ENCODE measurements around the gene PTPRT.

Gene PTPRT

DNA sequence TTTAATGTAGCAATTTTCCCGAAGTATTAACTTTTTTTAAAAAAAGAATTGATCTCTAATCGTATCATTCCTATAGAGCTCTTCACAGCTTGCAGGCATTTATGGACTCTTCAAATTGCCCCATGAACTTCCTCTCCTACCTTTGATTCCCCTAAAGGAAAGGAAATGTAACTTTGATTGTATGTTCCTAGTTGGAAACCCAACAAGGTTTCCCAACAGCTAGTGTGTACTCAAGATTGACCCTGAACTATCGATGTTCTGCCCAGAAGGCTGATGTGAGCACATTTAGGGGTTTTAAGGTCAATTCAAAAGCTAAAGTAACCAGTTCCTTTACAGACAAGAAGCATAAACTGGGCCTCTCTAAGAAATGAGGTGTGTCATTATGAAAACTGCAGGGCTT lies 491.7 kb downstream of the PTPRT start:
- no peaks in the 10 kb centered on the region for H3K4me1 ChIP-seq (ENCODE audit: control insufficient read depth in 2 of 2, insufficient read depth in 2 of 2, low read length in 2 of 2)
- H3K27me3 ChIP-seq (ENCODE audit: control insufficient read depth in 2 of 2, insufficient read depth in 2 of 2, low read length in 2 of 2): no peaks in the 10 kb centered on the region
- H3K9me3 ChIP-seq (ENCODE audit: control insufficient read depth in 2 of 2, low read length in 2 of 2): no peaks in the 10 kb centered on the region
- H3K36me3 ChIP-seq (ENCODE audit: control insufficient read depth in 2 of 2, insufficient read depth in 2 of 2, low read length in 2 of 2): no peaks in the 10 kb centered on the region
- no peak overlapping the region for H3K4me3 ChIP-seq (ENCODE audit: low read length in 2 of 2)
- H3K27ac ChIP-seq (ENCODE audit: low read depth in 2 of 2, low read length in 2 of 2): no peak overlapping the region
- no peak overlapping the region for H3K9ac ChIP-seq (ENCODE audit: low read depth in 1 of 2, low read length in 2 of 2)

DNA sequence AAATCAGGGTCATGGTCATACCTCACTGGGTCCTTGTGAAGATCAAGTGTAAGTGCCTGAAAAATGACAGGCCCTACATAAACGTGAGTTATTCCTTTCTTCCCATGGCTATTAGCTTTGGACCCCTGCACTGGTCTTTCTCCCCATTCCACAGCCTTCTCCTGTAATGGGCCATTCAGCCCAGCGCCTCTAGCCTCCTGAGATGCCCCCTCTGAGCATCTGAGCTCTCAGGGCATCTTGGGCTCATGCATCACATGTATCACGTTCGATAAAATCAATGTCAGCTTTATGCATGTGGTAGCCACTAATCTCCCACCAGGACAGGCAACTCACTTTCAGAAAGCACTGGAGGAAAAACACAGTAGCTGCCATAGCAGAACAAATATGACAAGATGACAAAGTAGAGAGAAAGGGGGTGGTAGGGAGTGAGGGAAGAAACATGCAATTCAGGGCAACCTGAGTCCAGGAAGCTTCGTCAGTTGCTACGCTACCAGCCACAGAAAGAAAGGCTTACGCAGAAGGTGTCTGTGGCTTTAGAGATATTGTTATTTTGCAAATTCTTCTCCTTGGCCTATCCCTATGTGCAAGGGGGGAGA lies 498.8 kb downstream of the PTPRT start:
- no peak overlapping the region for H3K4me3 ChIP-seq (ENCODE audit: low read length in 2 of 2)
- H3K36me3 ChIP-seq (ENCODE audit: control insufficient read depth in 2 of 2, insufficient read depth in 2 of 2, low read length in 2 of 2): no peaks in the 10 kb centered on the region
- no peak overlapping the region for H3K27ac ChIP-seq (ENCODE audit: low read depth in 2 of 2, low read length in 2 of 2)
- H3K4me1 ChIP-seq (ENCODE audit: control insufficient read depth in 2 of 2, insufficient read depth in 2 of 2, low read length in 2 of 2): no peaks in the 10 kb centered on the region
- peaks cover 0 to 3% of the 10 kb centered on the region in 2 donors for H3K9me3 ChIP-seq (ENCODE audit: control insufficient read depth in 2 of 2, low read length in 2 of 2)
- no peak overlapping the region for H3K9ac ChIP-seq (ENCODE audit: low read depth in 1 of 2, low read length in 2 of 2)
- H3K27me3 ChIP-seq (ENCODE audit: control insufficient read depth in 2 of 2, insufficient read depth in 2 of 2, low read length in 2 of 2): no peaks in the 10 kb centered on the region

DNA sequence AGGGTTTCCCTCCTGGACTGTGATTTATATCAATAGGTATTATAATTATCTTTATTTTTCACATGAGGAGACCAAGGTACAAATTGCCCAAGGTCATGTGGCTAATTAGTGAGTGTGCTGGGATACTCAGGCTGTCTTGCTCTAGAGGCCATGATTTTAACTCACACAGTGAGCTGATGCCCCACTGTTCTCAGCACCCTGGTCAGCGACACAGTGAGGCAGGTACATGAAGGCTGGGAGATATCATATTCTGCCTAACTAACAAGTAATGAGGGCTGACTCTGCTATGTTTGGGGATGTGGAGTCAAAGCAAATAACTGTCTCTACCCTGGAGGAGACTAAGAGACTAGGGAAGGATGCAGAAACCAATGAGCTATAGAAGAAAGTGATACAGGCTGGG lies 501.1 kb downstream of the PTPRT start:
- Histone ChIP-seq H3K4me1 (ENCODE audit: control insufficient read depth in 2 of 2, insufficient read depth in 2 of 2, low read length in 2 of 2) (no peaks in the 10 kb centered on the region), H3K4me3 (ENCODE audit: low read length in 2 of 2) (no peak overlapping the region), H3K36me3 (ENCODE audit: control insufficient read depth in 2 of 2, insufficient read depth in 2 of 2, low read length in 2 of 2) (no peaks in the 10 kb centered on the region), H3K9me3 (ENCODE audit: control insufficient read depth in 2 of 2, low read length in 2 of 2) (peaks cover 0 to 3% of the 10 kb centered on the region in 2 donors), H3K9ac (ENCODE audit: low read depth in 1 of 2, low read length in 2 of 2) (no peak overlapping the region), H3K27me3 (ENCODE audit: control insufficient read depth in 2 of 2, insufficient read depth in 2 of 2, low read length in 2 of 2) (no peaks in the 10 kb centered on the region), H3K27ac (ENCODE audit: low read depth in 2 of 2, low read length in 2 of 2) (no peak overlapping the region)

DNA sequence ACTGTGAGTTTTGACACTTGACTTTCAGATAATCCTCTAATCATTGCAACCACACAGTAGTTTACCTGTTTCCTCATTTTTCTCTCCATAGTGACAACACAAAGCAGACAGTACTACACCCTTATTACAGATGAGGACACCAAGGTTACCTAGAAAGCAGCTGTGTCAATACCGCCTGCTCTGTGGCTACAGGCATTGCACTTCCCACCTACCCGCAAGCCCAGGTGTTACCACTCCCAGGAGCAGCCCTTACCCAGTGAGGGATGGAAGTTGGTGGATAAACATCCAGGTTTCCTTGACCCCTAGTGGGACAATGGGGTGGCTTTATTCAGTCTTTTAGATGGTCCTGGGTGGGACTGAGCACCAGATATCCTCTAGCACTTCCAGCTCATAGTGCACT lies 503.6 kb downstream of the PTPRT start:
- Histone ChIP-seq H3K4me1 (ENCODE audit: control insufficient read depth in 2 of 2, insufficient read depth in 2 of 2, low read length in 2 of 2) (no peaks in the 10 kb centered on the region), H3K27me3 (ENCODE audit: control insufficient read depth in 2 of 2, insufficient read depth in 2 of 2, low read length in 2 of 2) (no peaks in the 10 kb centered on the region), H3K27ac (ENCODE audit: low read depth in 2 of 2, low read length in 2 of 2) (no peak overlapping the region), H3K4me3 (ENCODE audit: low read length in 2 of 2) (no peak overlapping the region), H3K36me3 (ENCODE audit: control insufficient read depth in 2 of 2, insufficient read depth in 2 of 2, low read length in 2 of 2) (no peaks in the 10 kb centered on the region), H3K9ac (ENCODE audit: low read depth in 1 of 2, low read length in 2 of 2) (no peak overlapping the region), H3K9me3 (ENCODE audit: control insufficient read depth in 2 of 2, low read length in 2 of 2) (peaks cover 0 to 3% of the 10 kb centered on the region in 2 donors)

DNA sequence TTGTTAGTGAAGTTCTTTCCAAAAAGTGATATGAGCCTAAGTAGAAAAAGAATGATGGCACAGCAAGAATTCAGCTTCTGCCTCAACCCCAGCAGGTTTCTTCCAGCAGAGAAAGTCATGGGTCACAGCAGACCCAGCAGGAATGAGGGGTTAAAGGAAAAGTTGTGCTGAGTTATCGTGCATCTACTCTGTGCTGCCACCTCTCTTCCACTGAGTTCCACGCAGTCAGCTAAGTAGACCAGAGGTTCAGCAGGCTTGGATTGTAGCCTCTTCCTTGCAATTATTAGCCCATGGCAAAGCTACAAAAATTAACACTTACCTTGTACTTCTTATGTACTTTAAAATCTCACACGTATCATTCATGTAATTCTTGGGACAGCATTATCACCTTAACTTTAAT lies 510.8 kb downstream of the PTPRT start:
- no peak overlapping the region for H3K4me3 ChIP-seq (ENCODE audit: low read length in 2 of 2)
- H3K27ac ChIP-seq (ENCODE audit: low read depth in 2 of 2, low read length in 2 of 2): no peak overlapping the region
- H3K9me3 ChIP-seq (ENCODE audit: control insufficient read depth in 2 of 2, low read length in 2 of 2): no peaks in the 10 kb centered on the region
- H3K4me1 ChIP-seq (ENCODE audit: control insufficient read depth in 2 of 2, insufficient read depth in 2 of 2, low read length in 2 of 2): no peaks in the 10 kb centered on the region
- no peaks in the 10 kb centered on the region for H3K27me3 ChIP-seq (ENCODE audit: control insufficient read depth in 2 of 2, insufficient read depth in 2 of 2, low read length in 2 of 2)
- H3K36me3 ChIP-seq (ENCODE audit: control insufficient read depth in 2 of 2, insufficient read depth in 2 of 2, low read length in 2 of 2): no peaks in the 10 kb centered on the region
- no peak overlapping the region for H3K9ac ChIP-seq (ENCODE audit: low read depth in 1 of 2, low read length in 2 of 2)

DNA sequence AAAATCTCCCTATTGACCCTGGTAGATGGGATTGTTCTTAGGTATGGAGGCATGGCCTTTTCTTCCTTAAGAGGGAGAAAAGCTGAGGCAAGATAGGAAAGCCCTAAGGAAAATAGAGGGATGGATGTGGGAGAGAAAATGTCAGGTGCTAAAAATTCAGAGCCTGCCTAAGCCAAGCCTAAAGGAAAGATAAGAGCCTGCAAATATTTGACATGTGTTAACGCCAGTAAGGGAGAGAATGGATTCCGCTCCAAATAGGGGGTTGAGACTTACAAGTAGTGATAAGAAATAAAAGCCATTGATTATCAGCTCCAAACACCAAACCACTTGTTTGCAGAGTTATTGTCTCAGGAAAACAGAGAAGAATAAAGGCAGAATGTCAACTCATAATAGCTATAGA lies 533.6 kb downstream of the PTPRT start:
- no peaks in the 10 kb centered on the region for H3K27me3 ChIP-seq (ENCODE audit: control insufficient read depth in 2 of 2, insufficient read depth in 2 of 2, low read length in 2 of 2)
- H3K4me3 ChIP-seq (ENCODE audit: low read length in 2 of 2): no peak overlapping the region
- H3K27ac ChIP-seq (ENCODE audit: low read depth in 2 of 2, low read length in 2 of 2): no peak overlapping the region
- no peaks in the 10 kb centered on the region for H3K9me3 ChIP-seq (ENCODE audit: control insufficient read depth in 2 of 2, low read length in 2 of 2)
- H3K9ac ChIP-seq (ENCODE audit: low read depth in 1 of 2, low read length in 2 of 2): no peak overlapping the region
- no peaks in the 10 kb centered on the region for H3K36me3 ChIP-seq (ENCODE audit: control insufficient read depth in 2 of 2, insufficient read depth in 2 of 2, low read length in 2 of 2)
- H3K4me1 ChIP-seq (ENCODE audit: control insufficient read depth in 2 of 2, insufficient read depth in 2 of 2, low read length in 2 of 2): no peaks in the 10 kb centered on the region

DNA sequence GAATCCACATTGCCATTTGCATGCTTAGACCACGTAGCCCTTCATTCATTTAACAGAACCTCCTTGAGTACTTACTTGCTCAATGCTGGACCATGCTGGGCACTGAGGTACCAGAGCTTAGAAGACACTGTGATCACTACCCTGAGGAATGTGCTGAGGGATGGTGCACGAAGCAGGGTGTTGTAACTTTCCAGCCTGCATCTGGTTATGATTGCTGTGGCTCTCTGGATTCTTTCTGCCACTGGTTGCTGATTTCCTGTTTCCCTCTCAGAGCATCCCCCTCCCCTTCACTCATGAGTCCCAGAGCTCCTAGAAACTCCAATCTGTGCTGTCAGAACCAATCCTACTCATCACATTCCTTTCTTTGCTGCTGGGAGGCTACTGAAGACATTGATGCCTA lies 537.4 kb downstream of the PTPRT start:
- Histone ChIP-seq H3K9me3 (ENCODE audit: control insufficient read depth in 2 of 2, low read length in 2 of 2) (no peaks in the 10 kb centered on the region), H3K36me3 (ENCODE audit: control insufficient read depth in 2 of 2, insufficient read depth in 2 of 2, low read length in 2 of 2) (no peaks in the 10 kb centered on the region), H3K27me3 (ENCODE audit: control insufficient read depth in 2 of 2, insufficient read depth in 2 of 2, low read length in 2 of 2) (no peaks in the 10 kb centered on the region), H3K9ac (ENCODE audit: low read depth in 1 of 2, low read length in 2 of 2) (no peak overlapping the region), H3K4me3 (ENCODE audit: low read length in 2 of 2) (no peak overlapping the region), H3K27ac (ENCODE audit: low read depth in 2 of 2, low read length in 2 of 2) (no peak overlapping the region), H3K4me1 (ENCODE audit: control insufficient read depth in 2 of 2, insufficient read depth in 2 of 2, low read length in 2 of 2) (no peaks in the 10 kb centered on the region)

DNA sequence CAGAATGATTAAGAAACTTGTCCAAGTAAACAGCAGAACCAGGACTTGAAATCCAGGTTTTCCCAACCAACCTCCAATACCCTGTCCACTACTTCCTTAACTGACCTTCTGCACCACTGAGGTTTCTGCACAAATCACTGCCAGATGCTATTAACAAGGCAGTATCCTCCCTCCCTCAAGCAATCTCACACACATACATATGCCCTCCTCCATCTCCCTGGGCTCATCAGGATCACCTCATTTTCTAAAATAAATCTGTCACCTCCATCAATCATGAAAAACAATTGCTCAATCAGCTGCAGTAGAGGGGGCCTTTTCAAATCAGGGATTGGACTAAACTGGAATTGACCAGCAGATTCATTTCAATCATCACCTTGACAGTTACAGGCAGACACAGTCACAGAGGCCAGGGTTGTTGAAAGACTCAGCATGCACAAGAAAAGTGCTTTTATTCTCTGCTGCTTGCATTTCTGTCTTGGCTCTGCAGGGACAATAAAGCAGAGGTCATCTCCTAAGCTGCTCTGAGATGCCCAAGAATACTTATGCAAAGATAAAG lies 539.4 kb downstream of the PTPRT start:
- Histone ChIP-seq H3K4me1 (ENCODE audit: control insufficient read depth in 2 of 2, insufficient read depth in 2 of 2, low read length in 2 of 2) (no peaks in the 10 kb centered on the region), H3K9me3 (ENCODE audit: control insufficient read depth in 2 of 2, low read length in 2 of 2) (peaks cover 0 to under 1% of the 10 kb centered on the region in 2 donors), H3K4me3 (ENCODE audit: low read length in 2 of 2) (no peak overlapping the region), H3K36me3 (ENCODE audit: control insufficient read depth in 2 of 2, insufficient read depth in 2 of 2, low read length in 2 of 2) (no peaks in the 10 kb centered on the region), H3K27me3 (ENCODE audit: control insufficient read depth in 2 of 2, insufficient read depth in 2 of 2, low read length in 2 of 2) (no peaks in the 10 kb centered on the region), H3K9ac (ENCODE audit: low read depth in 1 of 2, low read length in 2 of 2) (no peak overlapping the region), H3K27ac (ENCODE audit: low read depth in 2 of 2, low read length in 2 of 2) (no peak overlapping the region)

DNA sequence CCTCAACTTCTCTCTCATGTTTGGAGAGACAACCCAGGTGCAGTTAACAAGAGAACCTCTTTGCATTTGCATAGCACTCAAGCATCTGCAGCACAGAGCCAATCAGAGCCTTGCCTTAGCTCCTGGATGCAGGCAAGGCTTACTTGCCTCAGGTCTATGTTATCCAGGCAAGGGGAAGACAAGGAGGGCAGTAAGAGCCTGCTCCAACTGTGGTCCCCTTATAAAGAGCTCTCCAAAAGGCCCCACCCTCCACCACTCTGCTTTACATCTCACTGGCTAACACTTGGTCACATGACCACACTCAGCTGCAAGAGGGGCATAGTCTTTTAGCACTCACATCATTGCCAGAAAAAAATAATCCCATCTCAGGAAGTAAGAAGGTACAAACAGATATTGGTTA lies 540.0 kb downstream of the PTPRT start:
- Histone ChIP-seq H3K9ac (ENCODE audit: low read depth in 1 of 2, low read length in 2 of 2) (no peak overlapping the region), H3K4me3 (ENCODE audit: low read length in 2 of 2) (no peak overlapping the region), H3K27ac (ENCODE audit: low read depth in 2 of 2, low read length in 2 of 2) (no peak overlapping the region), H3K36me3 (ENCODE audit: control insufficient read depth in 2 of 2, insufficient read depth in 2 of 2, low read length in 2 of 2) (no peaks in the 10 kb centered on the region), H3K4me1 (ENCODE audit: control insufficient read depth in 2 of 2, insufficient read depth in 2 of 2, low read length in 2 of 2) (no peaks in the 10 kb centered on the region), H3K9me3 (ENCODE audit: control insufficient read depth in 2 of 2, low read length in 2 of 2) (peaks cover 0 to 2% of the 10 kb centered on the region in 2 donors), H3K27me3 (ENCODE audit: control insufficient read depth in 2 of 2, insufficient read depth in 2 of 2, low read length in 2 of 2) (no peaks in the 10 kb centered on the region)

DNA sequence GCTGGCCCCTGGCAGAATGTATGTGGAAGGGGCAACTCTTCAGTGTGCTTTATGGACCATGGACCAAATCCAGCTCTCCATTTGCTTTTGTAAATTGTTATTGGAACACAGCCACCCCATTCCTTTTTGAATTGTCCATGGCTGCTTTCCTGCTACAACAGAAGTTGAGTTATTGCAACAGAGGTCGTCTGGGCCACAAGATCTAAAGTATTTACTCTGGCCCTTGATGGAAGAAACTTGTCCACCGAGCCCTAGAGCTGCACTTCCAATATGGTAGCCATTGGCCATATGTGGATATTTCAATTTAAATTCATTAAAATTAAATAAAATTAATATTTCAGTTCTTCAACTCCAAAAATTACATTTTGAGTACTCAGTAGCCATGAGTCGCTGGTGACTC lies 543.5 kb downstream of the PTPRT start:
- Histone ChIP-seq H3K36me3 (ENCODE audit: control insufficient read depth in 2 of 2, insufficient read depth in 2 of 2, low read length in 2 of 2) (no peaks in the 10 kb centered on the region), H3K9ac (ENCODE audit: low read depth in 1 of 2, low read length in 2 of 2) (no peak overlapping the region), H3K27me3 (ENCODE audit: control insufficient read depth in 2 of 2, insufficient read depth in 2 of 2, low read length in 2 of 2) (no peaks in the 10 kb centered on the region), H3K27ac (ENCODE audit: low read depth in 2 of 2, low read length in 2 of 2) (no peak overlapping the region), H3K4me1 (ENCODE audit: control insufficient read depth in 2 of 2, insufficient read depth in 2 of 2, low read length in 2 of 2) (no peaks in the 10 kb centered on the region), H3K4me3 (ENCODE audit: low read length in 2 of 2) (no peak overlapping the region), H3K9me3 (ENCODE audit: control insufficient read depth in 2 of 2, low read length in 2 of 2) (peaks cover 0 to 3% of the 10 kb centered on the region in 2 donors)
